Glomerular visceral epithelial cell (primary cell): ENCODE data around the gene TNFAIP8.
A peak's percentile ranks its signal among the peaks of the same experiment; 100 is the strongest.
"Not testable (repeated sequence)": the region's sequence is repeated elsewhere in the genome, so short reads cannot be mapped to it uniquely, and the experiment has no call there.

Experiments
- DNase-seq: peaks from one replicate; pipeline ENCODE4 v3.0.0-alpha.2; 2016; ENCODE audit errors: extremely low spot score

Gene TNFAIP8

DNA sequence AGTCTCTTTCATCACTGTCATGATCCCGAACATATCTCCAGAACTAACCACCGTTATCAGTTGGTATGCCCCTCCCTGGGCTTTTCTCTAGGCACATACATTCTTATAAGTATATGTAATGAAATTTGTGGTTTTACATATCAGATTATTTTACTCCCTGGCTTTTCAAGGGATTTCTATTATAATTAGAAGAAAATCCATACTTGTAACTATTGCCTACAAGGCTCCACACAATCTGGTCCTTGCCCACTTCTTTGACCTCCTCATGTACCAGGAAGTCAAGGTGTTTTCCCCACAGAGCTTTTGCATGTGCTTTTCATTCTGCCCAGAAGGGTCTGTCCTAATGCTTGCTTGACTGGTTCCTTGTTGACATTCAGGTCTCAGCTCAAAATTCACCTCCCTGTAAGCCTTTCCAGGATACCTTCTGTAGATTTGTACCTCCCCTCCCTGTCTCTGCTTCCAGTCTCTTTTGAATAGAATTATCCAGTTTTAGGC is 62.8 kb downstream of the TNFAIP8 start:
- no peak for DNase-seq

DNA sequence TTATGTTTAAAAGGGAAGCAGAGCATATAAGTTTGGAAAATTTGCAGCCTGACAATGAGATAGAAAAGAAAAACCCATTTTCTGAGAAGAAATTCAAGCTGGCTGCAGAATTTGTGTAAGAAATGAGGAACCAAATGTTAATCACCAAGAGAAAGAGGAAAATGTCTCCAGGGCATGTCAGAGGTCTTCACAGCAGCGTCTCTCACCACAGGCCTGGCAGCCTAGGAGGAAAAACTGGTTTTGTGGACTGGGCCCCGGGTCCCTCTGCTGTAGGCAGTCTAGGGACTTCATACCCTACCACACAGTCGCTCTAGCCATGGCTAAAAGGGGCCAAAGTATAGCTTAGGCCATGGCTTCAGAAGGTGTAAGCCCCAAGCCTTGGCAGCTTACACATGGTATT is 64.3 kb downstream of the TNFAIP8 start:
- DNase-seq: no peak

DNA sequence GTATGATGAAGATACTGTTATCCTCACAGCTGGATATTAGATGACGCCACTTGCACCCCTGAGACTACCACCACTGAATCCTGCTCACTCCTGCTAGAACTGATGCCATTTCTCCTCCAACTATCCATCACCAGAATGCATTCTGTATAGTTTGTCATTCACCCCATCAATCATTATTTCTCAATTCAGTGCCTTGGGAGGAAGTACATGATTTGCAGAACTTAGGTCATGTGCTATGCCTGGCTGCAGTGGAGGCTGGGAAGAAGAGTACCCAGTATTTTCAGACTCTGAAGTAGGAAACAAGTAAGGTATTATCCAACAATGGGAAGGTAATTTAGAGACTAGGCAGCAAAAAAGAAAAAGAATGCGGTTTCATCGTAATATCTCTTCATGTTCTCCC is 70.2 kb downstream of the TNFAIP8 start:
- no peak for DNase-seq

GRCh38 chr5:119427060-119427459 is 71.2 kb downstream of the TNFAIP8 start:
- DNase-seq: no peak

- DNase-seq: not testable (repeated sequence)
These were observed 71.8 kb downstream of the TNFAIP8 start for GRCh38 chr5:119427596-119427995.

DNA sequence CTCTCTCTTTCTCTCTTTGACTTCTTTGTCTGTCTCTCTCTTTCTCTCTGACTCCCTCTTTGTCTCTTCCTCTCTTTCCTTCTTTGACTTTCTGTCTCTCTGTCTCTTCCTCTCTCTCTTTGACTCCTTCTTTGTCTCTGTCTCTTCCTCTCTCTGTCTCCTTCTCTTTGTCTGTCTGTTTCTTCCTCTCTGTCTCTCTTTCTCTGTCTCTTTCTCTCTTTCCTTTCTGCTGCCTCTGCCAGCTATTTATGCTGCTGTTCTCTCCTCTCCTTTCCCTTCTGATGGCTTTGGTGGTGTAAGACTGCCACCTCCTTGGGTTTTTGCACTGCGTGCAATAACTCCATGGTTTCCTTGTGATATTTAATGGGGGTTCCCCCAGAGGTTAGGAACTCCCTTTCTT is 72.3 kb downstream of the TNFAIP8 start:
- not testable (repeated sequence) for DNase-seq

DNA sequence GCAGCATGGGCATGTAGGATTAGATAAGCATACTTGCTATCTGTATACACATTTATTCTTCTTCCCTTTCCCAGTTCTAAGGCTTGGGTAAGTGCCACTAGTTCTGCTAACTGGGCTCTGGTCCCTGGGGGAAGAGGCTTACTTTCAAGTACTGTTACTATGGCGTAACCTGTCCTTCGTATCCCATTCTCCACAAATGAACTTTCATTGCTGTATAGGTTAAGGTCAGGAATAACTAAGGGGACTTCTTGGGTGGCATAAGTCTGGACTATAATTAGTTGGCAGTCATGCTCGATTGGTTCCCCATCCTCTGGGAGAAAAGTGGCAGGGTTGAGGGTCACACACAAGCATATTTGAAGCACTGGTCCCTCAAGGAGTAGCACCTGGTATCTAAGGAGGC is 72.8 kb downstream of the TNFAIP8 start:
- DNase-seq: not testable (repeated sequence)

DNA sequence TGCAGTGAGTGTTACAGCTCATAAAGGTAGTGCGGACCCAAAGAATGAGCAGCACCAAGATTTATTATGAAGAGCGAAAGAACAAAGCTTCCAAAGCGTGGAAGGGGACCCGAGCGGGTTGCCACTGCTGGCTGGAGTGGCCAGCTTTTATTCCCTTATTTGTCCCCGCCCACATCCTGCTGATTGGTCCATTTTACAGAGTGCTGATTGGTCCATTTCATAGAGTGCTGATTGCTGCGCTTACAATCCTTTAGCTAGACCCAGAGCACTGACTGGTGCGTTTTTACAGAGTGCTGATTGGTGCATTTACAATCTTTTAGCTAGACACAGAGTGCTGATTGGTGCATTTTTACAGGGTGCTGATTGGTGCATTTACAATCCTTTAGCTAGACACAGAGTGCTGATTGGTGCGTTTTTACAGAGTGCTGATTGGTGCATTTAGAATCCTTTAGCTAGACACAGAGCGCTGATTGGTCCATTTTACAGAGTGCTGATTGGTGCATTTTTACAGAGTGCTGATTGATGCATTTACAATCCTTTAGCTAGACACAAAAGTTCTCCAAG is 76.9 kb downstream of the TNFAIP8 start:
- not testable (repeated sequence) for DNase-seq

DNA sequence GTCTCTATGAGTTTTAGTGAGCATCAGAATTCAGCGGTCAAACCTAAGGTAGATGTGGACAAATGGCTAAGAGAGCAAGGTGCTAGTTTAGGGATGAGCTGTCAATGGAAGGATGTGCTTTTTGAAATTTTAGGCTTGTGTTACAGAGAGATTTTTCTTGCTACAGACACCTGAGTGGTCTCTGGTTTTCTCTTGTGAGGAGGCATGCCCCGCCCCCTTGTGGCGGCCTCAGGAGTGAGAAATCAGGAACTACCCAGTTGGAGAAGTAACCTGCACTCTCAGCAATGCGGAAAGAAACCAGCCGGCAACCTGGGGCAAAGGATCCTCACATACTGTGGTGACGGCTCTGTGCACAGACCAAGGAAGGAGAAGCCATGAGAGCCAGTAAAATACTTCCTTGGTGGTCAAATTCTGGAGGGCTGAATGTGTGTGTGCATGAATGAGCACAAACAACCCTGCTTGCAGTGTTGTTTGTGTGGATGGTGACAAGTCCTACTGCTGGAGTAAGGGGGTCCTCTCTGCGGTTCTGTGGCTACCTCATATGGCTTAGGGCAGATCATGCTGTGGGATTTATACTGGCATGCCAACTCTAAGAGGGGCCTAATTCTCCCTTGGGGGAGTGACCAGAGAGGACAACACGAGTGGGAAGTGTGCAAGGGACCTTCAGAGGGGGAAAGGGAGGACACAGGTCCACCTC is 79.8 kb downstream of the TNFAIP8 start:
- peak; percentile 62 for DNase-seq

DNA sequence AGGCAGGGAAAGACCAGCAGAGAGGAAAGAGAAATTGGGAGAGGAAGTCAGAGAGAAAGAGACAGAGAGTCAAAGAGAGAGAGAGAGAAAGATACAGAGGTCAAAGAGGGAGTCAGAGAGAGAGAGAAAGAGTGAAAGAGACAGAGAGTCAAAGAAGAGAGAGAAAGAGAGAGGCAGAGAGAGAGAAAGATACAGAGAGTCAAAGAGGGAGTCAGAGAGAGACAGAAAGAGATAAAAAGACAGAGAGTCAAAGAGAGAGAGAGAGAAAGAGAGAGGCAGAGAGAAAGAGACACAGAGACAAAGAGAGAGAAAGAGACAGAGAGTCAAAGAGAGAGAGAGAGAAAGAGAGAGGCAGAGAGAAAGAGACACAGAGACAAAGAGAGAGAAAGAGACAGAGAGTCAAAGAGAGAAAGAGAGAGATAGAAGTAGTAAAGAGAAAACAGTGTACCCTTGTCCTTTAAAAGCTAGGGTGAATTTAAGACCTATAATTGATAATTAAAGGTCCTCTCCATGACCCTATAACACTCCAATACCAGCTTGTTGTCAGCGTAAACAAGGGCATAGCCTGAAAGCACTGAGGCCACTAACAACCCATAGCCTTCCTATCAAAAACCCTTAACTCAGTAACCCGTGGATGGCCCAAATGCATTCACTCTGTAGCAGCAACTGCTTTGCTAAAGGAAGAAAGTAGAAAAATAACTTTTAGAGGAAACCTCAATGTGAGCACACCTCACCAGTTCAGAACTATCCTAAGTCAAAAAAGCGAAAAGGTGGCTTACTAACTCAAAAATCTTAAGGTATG is 82.2 kb downstream of the TNFAIP8 start:
- not testable (repeated sequence) for DNase-seq

DNA sequence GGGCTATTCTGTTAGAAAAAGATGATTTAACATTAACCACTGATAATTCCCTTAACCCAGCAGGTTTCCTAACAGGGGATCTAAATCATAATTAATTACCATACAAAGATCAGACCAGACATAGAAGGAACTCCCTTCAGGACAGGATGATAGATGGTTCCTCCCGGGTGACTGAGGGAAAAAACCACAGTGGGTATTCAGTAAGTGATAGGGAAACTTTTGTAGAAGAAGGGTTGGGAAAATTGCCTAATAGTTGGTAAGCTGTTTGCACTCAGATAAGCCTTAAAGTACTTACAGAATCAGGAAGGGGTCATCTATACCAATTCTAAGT is 82.7 kb downstream of the TNFAIP8 start:
- DNase-seq: not testable (repeated sequence)

DNA sequence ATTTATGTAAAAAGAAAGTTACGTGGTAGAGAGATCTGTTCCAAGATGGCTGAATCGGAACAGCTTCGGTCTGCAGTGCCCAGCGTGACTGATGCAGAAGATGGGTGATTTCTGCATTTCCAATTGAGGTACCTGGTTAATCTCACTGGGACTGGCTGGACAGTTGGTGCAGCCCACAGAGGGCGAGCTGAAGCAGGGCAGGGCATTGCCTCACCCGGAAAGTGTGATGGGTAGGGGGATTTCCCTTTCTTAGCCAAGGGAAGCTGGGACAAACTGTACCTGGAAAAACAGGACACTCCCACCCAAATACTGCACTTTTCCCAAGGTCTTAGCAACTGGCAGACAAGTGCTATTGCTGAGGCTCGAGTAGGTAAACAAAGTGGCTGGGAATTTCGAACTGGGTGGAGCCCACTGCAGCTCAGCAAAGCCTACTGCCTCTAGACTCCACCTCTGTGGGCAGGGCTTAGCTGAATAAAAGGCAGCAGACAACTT is 83.4 kb downstream of the TNFAIP8 start:
- DNase-seq: no peak

GRCh38 chr5:119439632-119440031 is 83.8 kb downstream of the TNFAIP8 start:
- DNase-seq: not testable (repeated sequence)

DNA sequence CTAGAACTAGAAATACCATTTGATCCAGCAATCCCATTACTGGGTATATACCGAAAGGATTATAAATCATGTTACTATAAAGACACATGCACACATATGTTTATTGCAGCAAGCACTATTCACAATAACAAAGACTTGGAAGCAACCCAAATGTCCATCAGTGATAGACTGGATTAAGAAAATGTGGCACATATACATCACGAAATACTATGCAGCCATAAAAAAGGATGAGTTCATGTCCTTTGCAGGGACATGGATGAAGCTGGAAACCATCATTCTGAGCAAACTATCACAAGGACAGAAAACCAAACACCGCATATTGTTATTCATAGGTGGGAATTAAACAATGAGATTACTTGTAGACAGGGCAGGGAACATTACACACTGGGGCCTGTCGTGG is 88.8 kb downstream of the TNFAIP8 start:
- DNase-seq: not testable (repeated sequence)

GRCh38 chr5:119445544-119445943 is 89.7 kb downstream of the TNFAIP8 start:
- DNase-seq: no peak
